Kidney glomerular epithelial cell (primary cell): ENCODE data around the gene RNFT2.

Experiments used
- DNase-seq: peaks from one replicate; lab custom pipeline; 2025; lab: John Stamatoyannopoulos, UW

Gene RNFT2

GRCh38 chr12:116879509-116880212 is 141.5 kb downstream of the RNFT2 start:
- DNase-seq = no peak

- DNase-seq = no peak
Measured at GRCh38 chr12:116880213-116880816, 142.2 kb downstream of the RNFT2 start.

- peak; percentile 48 for DNase-seq
Measured at GRCh38 chr12:116880817-116881324, 142.8 kb downstream of the RNFT2 start.

GRCh38 chr12:116881325-116881876 is 143.3 kb downstream of the RNFT2 start, which contains the start of gene HRK:
TSS of gene HRK (minus strand) at chr12:116881441. CDS start at chr12:116881307, 134 bp downstream.
- no peak for DNase-seq

- no peak for DNase-seq
Measured at GRCh38 chr12:116881877-116882507, 143.9 kb downstream of the RNFT2 start.

GRCh38 chr12:116882742-116883141 is 144.6 kb downstream of the RNFT2 start:
- DNase-seq = no peak

- no peak for DNase-seq
Measured at GRCh38 chr12:116884871-116885270, 146.8 kb downstream of the RNFT2 start.

- DNase-seq = no peak
Measured at GRCh38 chr12:116885491-116885890, 147.4 kb downstream of the RNFT2 start.

- DNase-seq = no peak
Measured at GRCh38 chr12:116887244-116887643, 149.1 kb downstream of the RNFT2 start.

- no peak for DNase-seq
Measured at GRCh38 chr12:116887897-116888296, 149.8 kb downstream of the RNFT2 start.

- DNase-seq = no peak
Measured at GRCh38 chr12:116890330-116890729, 152.2 kb downstream of the RNFT2 start.

- DNase-seq = no peak
Measured at GRCh38 chr12:116891019-116891418, 152.9 kb downstream of the RNFT2 start.

- DNase-seq = no peak
Measured at GRCh38 chr12:116892349-116893140, 154.4 kb downstream of the RNFT2 start.

GRCh38 chr12:116894913-116895312 is 156.8 kb downstream of the RNFT2 start:
- DNase-seq = no peak

GRCh38 chr12:116896411-116896924 is 158.4 kb downstream of the RNFT2 start:
- no peak for DNase-seq

GRCh38 chr12:116897476-116897875 is 159.4 kb downstream of the RNFT2 start:
- no peak for DNase-seq

- DNase-seq = no peak
Measured at GRCh38 chr12:116898669-116899068, 160.6 kb downstream of the RNFT2 start.

- no peak for DNase-seq
Measured at GRCh38 chr12:116901612-116902011, 163.5 kb downstream of the RNFT2 start.
